ENCODE measurements around the gene AIM2. TPM values are rescaled to one million over a fixed set of nuclear protein-coding genes. Genes with fewer than 3 reads are reported as not detected.

Gene AIM2
- total RNA-seq, 2 experiments from 2014 or later: 0.36 to 0.74 TPM

- H3K4me3 ChIP-seq (ENCODE audit: low read length): no peak overlapping the region
- ChIA-PET POLR2A (interaction anchor here (1.2 kb wide), 1 partner anchor 62 kb away, joined by 3 read pairs; the partner anchor contains the start of gene IFI16), CTCF (interaction anchor here (0.8 to 2.7 kb wide), 7 partner anchors 12 to 1492 kb away, joined by 3 to 14 read pairs (median 3); no protein-coding TSS in a partner anchor)
- no peaks in the 10 kb centered on the region for H3K9me3 ChIP-seq (ENCODE audit: control insufficient read depth in 1 of 2, insufficient read depth in 1 of 2, low read length in 2 of 2)
- Mint-ChIP-seq H3K4me3 (no peak overlapping the region), H3K36me3 (ENCODE audit: low read depth) (no peaks in the 10 kb centered on the region), H3K4me1 (ENCODE audit: low read depth) (peaks cover 39% of the 10 kb centered on the region), H3K9me3 (no peaks in the 10 kb centered on the region), H3K27me3 (no peaks in the 10 kb centered on the region), H3K27ac (peak overlapping the region; percentile 0)
- TF ChIP-seq CTCF (IDR thresholded peaks at IDR 0.05): peak; percentile 88
- H3K36me3 ChIP-seq (ENCODE audit: insufficient read depth, low read length): no peaks in the 10 kb centered on the region
- intact Hi-C loops (cut with DNase I, micrococcal nuclease): loop anchor here (1.0 to 10.0 kb wide), 10 partner anchors 75 to 1490 kb away; partner anchors contain the start of gene KIRREL1 (in 2 of the 2)
- no peak for ATAC-seq (ENCODE audit: poor library complexity)
- H3K27me3 ChIP-seq (ENCODE audit: control insufficient read depth in 1 of 2, insufficient read depth in 2 of 2, low read length in 2 of 2): no peaks in the 10 kb centered on the region
- peak in 3 of 14 experiments; percentile 67 to 72 (median 72) for DNase-seq
- peaks cover 27% of the 10 kb centered on the region for H3K4me1 ChIP-seq (ENCODE audit: insufficient read depth, low read length)
- no peak overlapping the region for H3K27ac ChIP-seq (ENCODE audit: low read depth in 1 of 2, low read length in 2 of 2)
Measured at GRCh38 chr1:159071970-159072582, 4.5 kb downstream of the AIM2 start.

DNA sequence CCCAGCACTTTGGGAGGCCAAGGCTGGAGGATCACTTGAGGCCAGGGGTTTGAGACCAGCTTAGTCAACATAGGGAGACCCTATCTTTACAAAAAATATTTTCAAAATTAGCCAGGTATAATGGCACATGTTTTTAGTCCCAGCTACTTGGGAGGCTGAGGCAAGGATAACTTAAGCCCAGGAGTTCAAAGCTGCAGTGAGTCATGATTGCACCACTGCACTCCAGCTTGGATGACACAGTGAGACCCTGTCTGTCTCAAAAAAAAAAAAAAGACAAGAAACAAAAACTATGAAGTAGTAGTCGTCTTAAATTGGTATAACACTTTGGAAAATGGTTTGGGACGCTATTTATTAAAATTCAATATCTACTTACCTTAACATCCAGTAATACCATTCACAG lies 7.7 kb downstream of the AIM2 start:
- Histone ChIP-seq H3K36me3 (ENCODE audit: insufficient read depth, low read length) (no peaks in the 10 kb centered on the region), H3K27me3 (ENCODE audit: control insufficient read depth in 1 of 2, insufficient read depth in 2 of 2, low read length in 2 of 2) (no peaks in the 10 kb centered on the region), H3K27ac (ENCODE audit: low read depth in 1 of 2, low read length in 2 of 2) (peak overlapping the region in 1 of 2 donors; percentile 87), H3K4me3 (ENCODE audit: low read length) (no peak overlapping the region), H3K9me3 (ENCODE audit: control insufficient read depth in 1 of 2, insufficient read depth in 1 of 2, low read length in 2 of 2) (no peaks in the 10 kb centered on the region), H3K4me1 (ENCODE audit: insufficient read depth, low read length) (peaks cover 17% of the 10 kb centered on the region)
- peak in 3 of 14 experiments; percentile 42 to 56 (median 44) for DNase-seq
- H3K27me3 Mint-ChIP-seq: no peaks in the 10 kb centered on the region
- peaks cover 27% of the 10 kb centered on the region for H3K4me1 Mint-ChIP-seq (ENCODE audit: low read depth)
- POLR2A ChIA-PET: interaction anchor here (1.7 to 2.8 kb wide), 3 partner anchors 8 to 59 kb away, joined by 8 to 29 read pairs (median 20); partner anchors contain the start of genes AIM2 and IFI16
- intact Hi-C loops (cut with DNase I, micrococcal nuclease): loop anchor here in 1 of 2 experiments (5.0 kb wide), 1 partner anchor 57 kb away; no protein-coding TSS in a partner anchor
- H3K4me3 Mint-ChIP-seq: no peak overlapping the region
- H3K36me3 Mint-ChIP-seq (ENCODE audit: low read depth): no peaks in the 10 kb centered on the region
- no peak for ATAC-seq (ENCODE audit: poor library complexity)
- TF ChIP-seq CTCF (IDR thresholded peaks at IDR 0.05): no peak
- H3K9me3 Mint-ChIP-seq: no peaks in the 10 kb centered on the region
- CTCF ChIA-PET: interaction anchor here (1.6 kb wide), 1 partner anchor 71 kb away, joined by 4 read pairs; no protein-coding TSS in a partner anchor
- peak overlapping the region; percentile 91 for H3K27ac Mint-ChIP-seq

GRCh38 chr1:159067699-159068621 lies 8.6 kb downstream of the AIM2 start:
- TF ChIP-seq CTCF (IDR thresholded peaks at IDR 0.05): no peak
- peaks cover under 1% of the 10 kb centered on the region for H3K36me3 ChIP-seq (ENCODE audit: insufficient read depth, low read length)
- H3K4me1 ChIP-seq (ENCODE audit: insufficient read depth, low read length): peaks cover 17% of the 10 kb centered on the region
- Mint-ChIP-seq H3K9me3 (no peaks in the 10 kb centered on the region), H3K27me3 (no peaks in the 10 kb centered on the region), H3K36me3 (ENCODE audit: low read depth) (no peaks in the 10 kb centered on the region), H3K27ac (peak overlapping the region; percentile 91), H3K4me3 (peak overlapping the region; percentile 61), H3K4me1 (ENCODE audit: low read depth) (peaks cover 27% of the 10 kb centered on the region)
- ChIA-PET POLR2A (interaction anchor here (0.6 to 2.8 kb wide), 8 partner anchors 9 to 70 kb away, joined by 3 to 29 read pairs (median 6); partner anchors contain the start of genes AIM2 and IFI16), CTCF (interaction anchor here (0.8 to 1.6 kb wide), 4 partner anchors 12 to 70 kb away, joined by 3 to 5 read pairs (median 4); partner anchors contain the start of gene IFI16)
- H3K9me3 ChIP-seq (ENCODE audit: control insufficient read depth in 1 of 2, insufficient read depth in 1 of 2, low read length in 2 of 2): no peaks in the 10 kb centered on the region
- no peaks in the 10 kb centered on the region for H3K27me3 ChIP-seq (ENCODE audit: control insufficient read depth in 1 of 2, insufficient read depth in 2 of 2, low read length in 2 of 2)
- DNase-seq: peak in 4 of 14 experiments; percentile 17 to 67 (median 59)
- peak; percentile 67 for ATAC-seq (ENCODE audit: poor library complexity)
- H3K27ac ChIP-seq (ENCODE audit: low read depth in 1 of 2, low read length in 2 of 2): peak overlapping the region; percentile 38 to 87
- intact Hi-C loops (cut with DNase I, micrococcal nuclease): loop anchor here in 1 of 2 experiments (5.0 kb wide), 1 partner anchor 56 kb away; no protein-coding TSS in a partner anchor
- H3K4me3 ChIP-seq (ENCODE audit: low read length): peak overlapping the region; percentile 2

Data from CD4-positive, alpha-beta T cell (primary cell).